Endothelial cell of umbilical vein (primary cell): ENCODE data around the gene NAIP.

Source experiments
- CTCF ChIP-seq, 2 donors: IDR thresholded peaks; 1 replicate in 1 of 2; 2 replicates in 1 of 2; pipeline ENCODE4 v1.5.1; 2011; ENCODE audit warnings: low read length in 2 of 2, mild to moderate bottlenecking in 2 of 2, moderate library complexity in 2 of 2, control low read depth in 1 of 2, inconsistent platforms in 1 of 2, low read depth in 1 of 2; ENCODE audit not compliant: insufficient read depth in 1 of 2; ENCODE audit errors: extremely low read depth in 1 of 2
- EZH2 ChIP-seq: IDR thresholded peaks from 2 replicates; pipeline ENCODE4 v1.6.1; 2012; ENCODE audit warnings: borderline replicate concordance, low read depth, mild to moderate bottlenecking, moderate library complexity, low read length, inconsistent platforms; ENCODE audit not compliant: severe bottlenecking
- FOS ChIP-seq: IDR thresholded peaks from 2 replicates; pipeline ENCODE4 v1.6.1; 2011; ENCODE audit warnings: mild to moderate bottlenecking, low read length, moderate library complexity, borderline replicate concordance; ENCODE audit not compliant: insufficient read depth
- GATA2 ChIP-seq: IDR thresholded peaks from 2 replicates; pipeline ENCODE4 v1.7.0; 2011; ENCODE audit warnings: low read depth, mild to moderate bottlenecking, moderate library complexity, mixed read lengths, low read length; ENCODE audit not compliant: insufficient read length, insufficient read depth
- JUN ChIP-seq: IDR thresholded peaks from 2 replicates; pipeline ENCODE4 v1.6.1; 2011; ENCODE audit warnings: borderline replicate concordance, low read depth; ENCODE audit not compliant: insufficient read length, insufficient read depth
- MAX ChIP-seq: IDR thresholded peaks from 2 replicates; pipeline ENCODE4 v1.6.1; 2011; ENCODE audit not compliant: insufficient read depth, insufficient read length
- MYC ChIP-seq: IDR thresholded peaks from one replicate; pipeline ENCODE4 v1.6.1; 2011; ENCODE audit warnings: mild to moderate bottlenecking, low read depth, low read length
- POLR2A ChIP-seq: IDR thresholded peaks from 2 replicates; pipeline ENCODE4 v1.6.1; 2012; ENCODE audit warnings: low read depth, mild to moderate bottlenecking, control low read depth, low read length
- POLR2AphosphoS5 ChIP-seq: IDR thresholded peaks from 2 replicates; pipeline ENCODE4 v1.6.1; 2012; ENCODE audit warnings: low read depth, mild to moderate bottlenecking, control low read depth, low read length, moderate library complexity; ENCODE audit not compliant: insufficient read depth

- TF ChIP-seq CTCF (IDR thresholded peaks at IDR 0.05; ENCODE audit: extremely low read depth in 1 of 2, insufficient read depth in 1 of 2, low read depth in 1 of 2, low read length in 2 of 2) (no peak), GATA2 (no peak), EZH2 (no peak), POLR2A (no peak), POLR2AphosphoS5 (no peak), MAX (no peak), MYC (no peak), JUN (no peak), FOS (no peak)
These were observed 11.6 kb downstream of the NAIP start for GRCh38 chr5:71013575-71013974.
